ENCODE measurements around the gene RETSAT.
"Not testable (repeated sequence)": the region's sequence is repeated elsewhere in the genome, so short reads cannot be mapped to it uniquely, and the experiment has no call there.

RETSAT gene

DNA sequence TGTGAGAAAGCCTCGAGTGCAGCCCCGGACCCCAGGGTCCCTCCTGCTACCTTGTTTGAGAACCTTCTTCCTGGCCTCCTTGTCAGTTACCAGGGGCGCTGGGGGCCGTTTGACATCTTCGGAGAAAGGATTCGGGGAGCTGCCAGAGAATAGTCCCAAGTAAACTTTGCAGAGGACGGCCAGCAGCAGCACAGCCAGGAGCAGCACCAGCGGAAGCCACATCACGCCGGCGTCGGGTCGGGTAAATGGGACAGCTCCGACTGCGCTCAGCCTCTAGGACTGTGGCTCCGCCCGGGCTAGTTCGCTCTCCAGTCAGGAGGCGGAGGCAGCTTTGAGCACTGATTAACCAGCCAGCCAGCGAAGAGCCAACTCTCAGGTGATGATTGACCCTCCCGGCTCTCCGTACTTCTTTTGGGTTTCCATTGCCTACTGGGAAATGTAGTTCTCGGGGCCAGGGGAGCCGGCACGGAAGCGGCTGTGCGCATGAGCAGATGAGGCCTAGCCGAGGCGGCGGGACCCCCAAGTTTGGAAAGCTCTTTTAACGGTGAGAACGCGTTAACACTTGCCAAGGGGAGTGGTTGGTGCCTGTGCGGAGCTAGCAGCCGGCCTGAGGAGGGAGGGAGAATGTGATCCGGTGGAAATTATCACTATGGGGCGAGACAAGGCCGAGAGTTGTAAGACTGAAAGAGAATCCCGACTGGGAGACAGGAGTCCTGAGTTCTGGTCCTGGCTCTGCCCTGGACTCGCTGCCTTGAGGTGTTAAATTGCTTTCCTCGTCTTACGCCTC is at the start of gene RETSAT, which contains the start of gene ELMOD3:
RETSAT (minus strand) TSS at position 243 of the 787 bp plus-strand sequence; CDS start at position 222, 21 bp downstream.
ELMOD3 (plus strand) TSS at position 484 of the 787 bp plus-strand sequence. CDS start 2,430 bp downstream, outside the sequence.
- DNase-seq (ENCODE audit: low read depth), result peak; percentile 99

DNA sequence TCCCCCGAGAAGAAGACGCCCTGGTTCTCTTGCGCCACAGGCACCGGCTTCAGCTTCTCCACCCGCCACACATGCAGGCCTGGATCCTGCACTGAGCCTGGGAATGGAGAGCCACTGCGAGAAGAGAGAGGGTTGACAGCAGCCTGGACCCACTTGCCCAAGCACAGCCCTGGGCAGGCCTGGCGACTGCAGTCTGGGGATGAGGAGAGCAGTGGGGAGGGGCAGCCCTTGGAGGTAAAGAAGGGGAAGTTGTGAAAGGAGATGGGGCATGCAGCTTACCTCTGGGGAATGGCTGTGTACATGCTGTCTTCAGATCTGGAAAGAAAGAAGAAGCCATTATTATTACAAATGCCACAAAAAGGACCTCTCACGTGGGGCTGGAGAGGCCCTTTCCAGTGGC is 47.5 kb upstream of the RETSAT start:
- no peak for DNase-seq (ENCODE audit: low read depth)

DNA sequence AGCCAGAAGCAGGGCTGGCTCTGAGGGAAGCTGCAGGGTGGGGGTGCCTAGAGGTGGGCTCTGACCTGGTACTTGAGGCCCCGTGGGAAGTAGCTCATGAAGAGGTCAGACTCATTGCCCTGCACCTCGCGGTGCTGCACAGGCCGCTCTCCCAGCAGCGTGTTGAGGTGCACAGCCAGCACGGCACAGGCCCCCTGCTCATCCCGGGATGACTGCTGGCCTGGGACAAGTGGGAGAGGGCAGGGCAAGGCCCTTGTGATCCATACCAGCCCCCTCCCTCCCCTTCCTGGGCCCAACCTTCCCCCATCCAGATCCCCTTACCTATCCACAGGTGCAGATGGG is 47.1 kb upstream of the RETSAT start:
- no peak for DNase-seq (ENCODE audit: low read depth)

DNA sequence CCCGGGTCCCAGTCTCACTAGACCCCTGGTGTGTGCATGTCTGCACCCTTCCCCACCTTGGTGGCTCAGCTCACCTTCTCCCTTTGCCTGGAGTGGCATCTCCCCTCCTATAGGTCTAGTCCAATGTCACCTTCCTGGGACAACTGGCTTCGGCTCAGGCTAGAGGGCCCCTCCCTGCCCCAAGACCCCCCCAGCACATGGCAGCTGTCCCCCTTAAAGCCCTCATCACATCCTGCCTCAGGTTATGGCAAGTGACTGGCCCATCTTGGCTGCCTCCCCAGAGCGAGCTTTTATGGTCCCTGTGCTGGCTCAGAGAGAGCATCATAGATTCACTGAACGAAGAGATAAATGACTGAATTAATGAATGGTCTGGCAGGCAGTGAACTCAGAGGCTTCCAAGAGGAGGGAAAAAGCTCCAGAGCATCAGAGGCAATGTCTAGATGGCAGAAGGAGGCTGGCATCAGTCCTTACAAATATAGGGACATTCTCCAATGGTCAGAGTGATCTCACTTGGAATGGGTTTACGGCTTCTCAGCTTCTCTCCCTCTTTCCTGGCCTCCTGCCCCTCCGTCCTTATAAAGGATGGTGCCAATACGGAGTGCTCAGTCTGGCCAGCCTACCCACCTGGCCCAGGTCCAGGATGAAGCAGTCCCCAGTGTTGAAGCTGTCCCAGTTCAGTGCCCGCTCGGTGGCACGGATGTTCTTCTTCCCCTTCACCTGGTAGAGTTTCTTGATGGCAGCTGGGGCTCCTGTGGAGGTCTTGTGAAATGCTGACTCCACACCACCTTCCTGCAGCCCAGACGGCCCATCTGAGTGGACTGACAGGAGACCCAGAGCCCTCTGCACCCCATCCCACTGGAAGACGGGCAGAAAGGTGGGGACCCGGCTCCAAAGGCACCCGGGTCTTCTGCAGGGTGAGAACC is 46.5 kb upstream of the RETSAT start:
- DNase-seq (ENCODE audit: low read depth), result no peak

DNA sequence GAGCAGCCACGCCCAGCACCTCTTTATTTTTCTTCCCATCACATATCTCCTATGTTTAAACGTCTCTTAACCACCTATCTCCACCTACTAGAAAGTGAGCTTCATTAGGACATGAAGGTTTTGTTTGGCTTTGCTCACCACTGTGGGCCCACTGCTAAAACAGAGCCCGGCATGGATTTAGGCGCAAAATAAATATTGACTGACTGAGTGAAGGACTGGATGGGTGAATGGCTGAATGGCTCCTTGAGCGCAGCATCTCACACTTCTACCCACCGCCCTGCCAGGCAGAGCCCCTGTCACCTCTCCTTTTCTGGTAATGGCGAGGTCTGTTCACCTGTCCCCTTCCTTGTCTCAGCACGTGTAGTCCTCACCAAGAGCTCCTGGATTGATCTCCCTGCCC is 45.7 kb upstream of the RETSAT start:
- no peak for DNase-seq (ENCODE audit: low read depth)

DNA sequence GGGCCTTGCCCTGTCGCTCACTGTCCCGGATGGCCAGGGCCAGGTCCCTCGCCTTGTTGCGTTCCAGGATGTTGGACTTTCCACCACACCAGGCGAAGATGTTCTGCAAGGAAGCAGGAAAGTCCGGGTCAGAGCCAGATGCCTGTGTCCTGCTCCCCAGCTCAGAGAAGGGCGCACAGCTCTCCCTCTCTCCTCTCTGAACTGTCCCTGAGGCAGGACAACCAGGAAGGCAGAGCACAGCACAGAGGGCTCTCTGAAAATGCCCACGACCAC is 44.8 kb upstream of the RETSAT start:
- DNase-seq (ENCODE audit: low read depth), result no peak

DNA sequence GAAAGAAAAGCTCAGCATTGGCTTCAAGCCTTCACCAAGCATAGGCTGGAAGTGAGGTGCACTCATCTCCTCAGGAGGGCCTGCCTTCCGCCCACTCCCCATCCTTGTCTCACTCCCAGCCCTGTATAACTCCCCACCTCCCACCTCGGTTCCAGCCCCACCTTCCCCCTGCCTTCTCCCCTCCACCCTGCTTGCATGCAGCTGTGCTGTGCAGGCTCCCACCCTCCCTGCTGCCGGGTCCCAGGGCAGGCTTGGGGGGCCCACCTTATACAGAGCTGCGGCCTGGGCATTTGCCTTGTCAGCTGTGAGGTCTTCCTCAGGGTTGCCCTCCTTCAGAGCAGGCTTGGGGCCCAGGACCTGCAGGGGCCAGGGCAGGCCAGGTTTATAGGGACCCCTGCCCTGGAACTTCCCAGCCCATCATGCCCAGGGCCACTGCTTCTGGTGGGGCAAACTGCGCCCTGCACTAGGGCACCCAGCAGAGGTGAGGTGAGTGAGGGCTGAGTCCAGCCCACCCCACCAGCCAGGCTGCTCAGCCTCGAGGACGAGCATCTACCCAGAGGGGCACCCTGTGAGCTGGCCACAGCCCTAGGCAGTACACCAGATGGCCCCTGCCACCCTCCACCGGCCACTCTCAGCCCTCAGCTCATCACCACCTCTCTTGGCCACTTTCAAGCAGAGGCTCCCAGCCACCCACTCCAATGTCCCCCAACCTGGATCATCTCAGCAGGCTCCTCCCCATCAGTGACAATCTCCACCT is 44.3 kb upstream of the RETSAT start:
- DNase-seq (ENCODE audit: low read depth), result no peak

DNA sequence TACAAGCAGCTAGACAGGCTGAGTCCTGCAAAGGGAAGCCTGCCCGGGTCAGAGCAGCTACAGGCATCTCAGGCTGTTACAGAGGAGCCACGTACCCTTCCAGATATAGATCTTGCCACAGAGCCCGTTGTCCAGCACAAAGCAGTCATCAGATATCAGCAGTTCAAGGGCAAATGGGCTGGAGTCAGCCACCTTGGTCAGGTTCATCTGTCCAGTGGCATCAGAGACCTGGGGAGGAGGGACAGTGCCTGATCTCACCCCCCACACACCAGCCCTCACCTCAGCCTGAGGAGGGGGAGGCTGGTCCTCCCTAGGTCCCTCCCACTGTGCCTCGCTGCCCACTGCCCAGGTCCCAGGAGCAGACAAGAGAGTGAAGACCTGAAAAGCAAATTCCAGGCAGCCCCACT is 43.6 kb upstream of the RETSAT start:
- no peak for DNase-seq (ENCODE audit: low read depth)

DNA sequence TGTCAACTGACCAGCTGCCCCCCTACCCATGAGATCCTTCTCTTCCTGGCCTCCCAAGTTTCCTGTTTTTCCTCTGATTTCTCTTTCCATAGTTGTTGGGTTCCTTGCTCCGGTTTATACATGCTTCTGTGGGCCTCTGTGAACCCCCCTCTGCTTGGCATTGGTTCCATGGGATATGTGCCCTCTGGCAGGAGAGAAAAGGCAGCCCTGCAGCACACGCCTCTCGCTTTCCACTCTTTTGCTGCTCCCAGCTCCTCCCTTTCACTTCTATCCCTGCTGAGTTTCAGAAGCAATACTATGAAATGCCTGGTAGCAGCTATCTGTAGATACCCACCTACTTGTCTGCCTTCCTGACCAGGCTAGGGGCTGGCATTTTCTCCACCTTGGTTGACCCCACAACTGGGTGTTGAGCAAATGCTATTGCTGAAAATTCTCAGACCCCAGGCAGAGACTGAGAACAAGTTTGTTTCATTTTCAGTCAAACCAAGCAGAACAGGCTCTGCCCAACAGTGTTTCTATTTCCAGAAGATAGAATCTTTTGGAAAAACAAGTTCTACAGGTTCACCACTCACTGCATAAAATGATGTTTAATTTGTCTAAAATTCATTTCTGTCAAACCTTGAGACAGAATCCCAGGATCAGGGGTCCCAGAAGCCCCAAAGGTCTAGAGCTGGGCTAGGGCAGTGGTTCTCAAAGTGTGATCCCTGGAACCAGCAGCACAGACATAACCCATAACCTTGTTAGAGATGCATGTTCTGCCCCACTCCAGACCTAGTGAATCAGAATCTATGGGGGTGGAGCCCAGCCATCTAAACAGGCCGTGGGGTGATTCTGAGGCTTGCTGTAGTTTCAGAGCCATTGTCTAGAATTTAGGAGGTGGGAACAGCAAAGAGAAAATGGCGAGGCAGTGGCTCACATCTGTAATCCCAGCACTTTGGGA is 42.5 kb upstream of the RETSAT start:
- no peak for DNase-seq (ENCODE audit: low read depth)

DNA sequence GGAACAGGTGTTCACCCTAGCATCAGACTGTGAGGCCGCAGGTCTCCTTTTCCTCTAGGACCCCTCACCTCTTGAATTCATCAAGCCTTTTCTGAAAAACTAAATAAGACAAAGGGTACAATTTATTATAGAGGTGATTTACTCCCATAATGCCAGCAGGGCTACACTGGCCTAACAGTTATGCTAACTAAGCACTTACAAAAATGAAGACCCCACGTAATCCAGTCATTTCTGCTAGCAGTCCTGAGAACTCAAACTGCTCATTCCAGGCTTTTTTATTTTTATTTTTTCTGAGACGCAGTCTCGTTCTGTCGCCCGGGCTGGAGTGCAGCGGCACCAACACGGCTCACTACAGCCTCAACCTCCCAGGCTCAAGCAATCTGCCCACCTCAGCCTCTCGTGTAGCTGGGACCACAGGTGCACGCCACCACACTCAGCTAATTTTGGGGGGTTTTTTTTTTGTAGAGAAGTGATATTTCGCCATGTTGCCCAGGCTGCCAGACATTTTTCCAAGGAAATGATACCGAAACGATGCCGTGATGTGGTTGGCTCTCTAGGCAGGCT is 41.7 kb upstream of the RETSAT start:
- DNase-seq (ENCODE audit: low read depth), result no peak

DNA sequence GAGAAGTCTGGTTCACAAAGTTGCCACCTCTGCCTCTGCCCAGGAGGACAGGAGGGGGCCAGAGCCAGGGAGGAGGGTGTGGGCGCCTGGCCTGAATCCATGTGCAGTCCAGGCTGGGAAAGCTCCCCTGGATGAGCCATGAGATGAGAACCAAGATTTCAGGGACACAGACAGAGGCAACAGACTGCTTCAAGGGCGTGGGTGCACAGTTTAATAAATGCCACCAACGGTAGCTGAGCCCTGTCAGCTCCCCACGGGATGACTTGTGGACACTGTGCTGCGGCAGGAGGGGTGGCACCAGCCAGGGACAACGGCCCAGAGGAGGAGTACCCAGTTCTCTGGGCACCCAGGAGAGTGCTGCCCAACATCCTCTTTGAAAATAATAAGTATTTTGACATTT is 40.6 kb upstream of the RETSAT start:
- DNase-seq (ENCODE audit: low read depth), result no peak

DNA sequence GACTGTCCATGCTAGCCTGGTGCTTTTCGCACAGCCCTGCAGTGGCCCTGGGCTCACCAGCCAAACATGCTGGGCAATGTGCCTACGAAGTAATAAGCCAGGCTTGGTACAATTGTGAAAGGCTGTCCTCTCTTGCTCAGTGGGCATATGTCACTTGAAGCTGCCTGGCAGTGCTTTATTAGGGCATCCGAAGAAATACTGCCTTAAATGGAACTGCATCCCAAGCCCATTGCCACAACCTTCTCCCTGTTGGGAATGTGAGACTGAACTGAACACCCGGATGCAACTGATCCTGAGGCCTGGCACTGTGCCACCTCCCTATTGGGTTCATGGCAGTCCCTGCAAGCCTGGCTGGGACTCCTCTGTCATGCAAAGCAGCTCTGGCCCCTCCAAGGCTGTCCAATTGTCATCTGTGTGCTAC is 39.9 kb upstream of the RETSAT start:
- no peak for DNase-seq (ENCODE audit: low read depth)

DNA sequence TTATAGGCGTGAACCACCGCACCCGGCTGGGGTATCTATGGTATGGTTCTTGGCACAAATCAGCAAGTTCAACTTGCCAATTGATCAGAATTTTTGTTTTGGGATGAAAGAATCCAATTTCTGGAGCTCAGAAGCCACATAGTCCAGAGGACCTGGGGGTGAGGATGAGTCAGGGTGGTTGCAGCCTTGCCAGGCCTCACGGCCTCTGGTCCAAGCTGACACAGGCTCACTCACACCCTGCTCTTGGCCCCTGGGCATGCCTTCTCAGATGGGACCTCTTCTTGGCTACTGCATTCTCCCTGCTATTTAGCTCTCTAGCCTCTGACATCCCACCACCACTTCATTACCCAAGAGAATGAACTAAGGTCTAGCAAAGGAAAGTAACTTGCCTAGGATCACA is 39.5 kb upstream of the RETSAT start:
- no peak for DNase-seq (ENCODE audit: low read depth)

DNA sequence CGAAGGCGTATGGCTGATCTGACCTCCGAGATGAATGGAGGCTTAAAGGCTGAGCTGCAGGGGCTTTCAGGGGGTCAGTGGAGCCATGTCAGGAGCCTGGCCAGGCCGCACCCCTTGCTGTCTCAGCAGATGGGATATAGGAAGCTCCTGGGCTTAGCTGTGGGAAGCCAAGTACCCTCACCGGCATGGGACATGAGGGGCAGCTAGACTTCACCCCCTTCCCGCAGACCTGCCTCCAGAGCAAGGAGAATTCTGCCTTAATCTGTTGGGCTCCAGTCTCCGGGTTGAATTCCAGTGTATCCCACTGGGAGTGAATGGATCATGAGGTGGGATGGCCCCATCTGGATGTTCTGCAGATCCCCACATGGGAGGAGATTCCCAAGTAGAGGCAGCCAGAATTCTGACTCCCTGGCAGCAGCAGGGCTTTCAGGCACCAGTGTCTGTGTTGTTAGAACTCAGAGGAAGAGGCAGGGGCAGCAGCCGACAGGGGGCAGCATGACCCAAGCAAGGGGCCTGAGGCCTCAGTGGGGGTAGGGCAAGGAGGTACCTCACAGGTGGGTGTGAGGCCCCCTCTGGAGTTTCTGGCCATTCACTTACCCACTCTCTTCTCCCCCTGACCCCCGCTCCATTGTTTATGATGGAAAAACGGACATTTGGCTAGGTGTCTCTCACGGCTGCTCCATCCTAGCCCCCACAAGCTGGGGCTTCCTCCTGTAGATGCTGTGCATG is 36.8 kb upstream of the RETSAT start:
- no peak for DNase-seq (ENCODE audit: low read depth)

DNA sequence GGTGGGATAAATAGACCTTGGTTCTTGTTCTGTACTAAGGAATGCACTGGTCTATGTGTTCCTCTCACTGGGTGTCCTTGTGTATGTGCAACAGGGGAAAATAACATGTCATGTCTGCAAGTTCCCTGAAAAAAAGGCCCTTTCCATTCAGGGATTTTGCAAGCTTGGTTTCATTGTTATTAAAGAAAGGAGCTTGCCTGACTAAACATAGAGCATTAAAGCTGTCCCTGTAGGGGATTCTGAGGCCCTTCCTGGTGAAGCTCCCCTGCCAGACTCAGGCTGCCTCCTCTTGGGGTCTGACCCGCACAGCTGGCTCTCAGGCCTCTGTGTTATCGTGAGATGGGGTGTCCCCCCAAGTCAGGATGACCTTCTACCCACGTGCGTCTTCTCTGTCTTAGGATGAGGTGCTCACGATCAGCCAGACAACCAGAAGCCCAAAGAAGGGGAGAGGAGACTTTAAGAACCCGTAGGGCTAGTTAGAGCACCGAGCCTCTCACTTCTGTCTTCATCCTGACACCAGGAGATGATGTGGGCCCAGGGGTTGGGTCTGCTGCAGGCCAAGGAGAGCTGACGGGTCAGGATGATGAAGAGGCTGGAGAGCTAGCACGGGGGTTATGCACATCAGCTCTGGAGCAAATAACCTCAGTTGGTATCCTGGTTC is 34.7 kb upstream of the RETSAT start:
- DNase-seq (ENCODE audit: low read depth), result no peak

DNA sequence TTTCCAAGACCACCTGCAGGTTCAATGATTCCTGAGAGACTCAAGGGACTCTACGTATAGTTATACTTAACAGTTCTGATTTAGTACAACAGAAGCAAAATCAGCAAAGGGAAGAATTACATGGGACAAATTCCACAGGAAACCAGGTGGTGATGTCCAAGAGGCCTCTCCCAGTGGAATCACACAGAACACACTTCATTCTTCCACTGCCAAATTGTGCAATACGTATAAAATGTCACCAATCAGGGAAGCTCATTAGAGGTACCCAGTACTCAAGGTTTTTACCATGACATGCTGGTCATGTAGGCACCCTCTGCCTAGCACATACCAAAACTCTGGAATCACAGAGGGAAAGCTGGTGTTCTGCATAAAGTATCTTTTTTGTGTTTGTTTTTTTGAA is 33.4 kb upstream of the RETSAT start:
- no peak for DNase-seq (ENCODE audit: low read depth)

DNA sequence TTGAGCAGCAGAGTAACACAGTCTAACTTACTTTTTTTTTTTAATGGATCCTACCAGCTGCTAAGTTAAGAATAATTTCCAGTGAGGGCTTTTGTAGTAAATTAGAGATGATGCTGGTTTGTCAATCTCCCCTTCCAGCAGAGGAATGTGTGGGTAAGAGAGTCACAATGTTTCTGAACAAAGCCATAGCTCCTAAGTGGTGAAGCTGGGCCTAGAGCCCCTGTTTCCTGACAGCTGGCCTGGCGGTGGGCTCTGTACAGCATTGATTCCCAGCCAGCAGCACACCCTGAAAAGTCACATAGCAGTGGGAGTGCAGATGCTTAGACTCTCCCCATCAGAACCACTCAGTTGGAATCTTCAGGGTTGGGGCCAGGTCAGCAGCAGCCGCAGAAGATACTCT is 31.4 kb upstream of the RETSAT start:
- DNase-seq (ENCODE audit: low read depth), result no peak

DNA sequence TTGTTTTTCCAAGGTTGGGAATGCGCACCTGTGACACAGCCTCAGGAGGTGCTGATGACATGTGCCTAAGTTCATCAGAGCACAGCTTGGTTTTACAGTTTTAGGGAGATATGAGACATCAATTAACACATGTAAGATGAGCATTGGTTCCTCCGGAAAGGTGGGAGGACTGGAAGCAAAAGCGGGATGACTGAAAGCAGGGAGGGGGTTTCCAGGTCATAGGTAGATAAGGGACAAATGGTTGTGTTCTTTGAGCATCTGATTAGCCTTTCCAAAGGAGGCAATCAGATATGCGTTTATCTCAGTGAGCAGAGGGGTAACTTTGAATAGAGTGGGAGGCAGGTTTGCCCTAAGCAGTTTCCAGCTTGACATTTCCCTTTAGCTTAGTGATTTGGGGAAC is 29.5 kb upstream of the RETSAT start:
- DNase-seq (ENCODE audit: low read depth), result no peak

DNA sequence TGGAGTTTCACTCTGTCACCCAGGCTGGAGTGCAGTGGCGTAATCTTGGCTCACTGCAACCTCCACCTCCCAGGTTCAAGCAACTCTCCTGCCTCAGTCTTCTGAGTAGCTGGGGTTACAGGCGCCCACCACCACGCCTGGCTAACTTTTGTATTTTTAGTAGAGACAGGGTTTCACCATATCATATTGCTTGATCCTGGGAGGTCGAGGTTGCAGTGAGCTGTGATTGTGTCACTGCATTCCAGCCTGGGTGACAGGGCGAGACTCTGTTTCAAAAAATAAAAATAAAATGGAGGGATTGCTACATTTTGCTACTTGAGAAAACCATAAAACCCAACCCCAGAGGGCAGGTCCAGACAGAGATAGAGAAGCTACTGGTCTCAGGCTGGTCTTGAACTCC is 28.8 kb upstream of the RETSAT start:
- DNase-seq (ENCODE audit: low read depth), result not testable (repeated sequence)

DNA sequence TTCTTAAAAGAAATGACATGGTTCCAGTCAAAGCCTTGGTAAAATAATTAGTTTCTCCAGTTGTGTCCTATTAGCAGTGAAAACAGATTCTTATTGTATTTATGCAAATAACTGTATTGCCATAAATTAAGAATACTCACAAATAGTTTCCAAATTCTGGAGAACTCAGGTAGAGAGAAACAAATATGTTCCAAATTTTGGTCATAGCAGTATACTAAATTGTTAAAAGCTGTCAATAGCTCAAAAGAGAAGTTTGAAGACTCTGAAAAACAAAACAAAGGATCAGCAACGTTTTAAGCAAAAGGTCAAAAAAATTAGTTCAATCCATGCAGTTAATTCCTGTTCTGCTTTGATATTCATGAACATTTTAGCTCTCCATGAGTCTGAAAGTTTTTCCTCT is 25.7 kb upstream of the RETSAT start:
- no peak for DNase-seq (ENCODE audit: low read depth)

Measured in GM04504 (cell line).